Spleen (tissue), 11 donors: ENCODE results near the gene PDK2. TPM values are rescaled to one million over a fixed set of nuclear protein-coding genes. Genes with fewer than 3 reads are reported as not detected.

ENCODE experiments used
- DNase-seq: peaks from one replicate; pipeline ENCODE4 v3.0.0-alpha.2; 2020
- H3K27ac ChIP-seq, 8 donors: fragments of 200-600 bp; sonication (generic) in 7 of 8; 1 replicate in 4 of 8; 2 replicates in 4 of 8; pipeline versions ENCODE4 v1.5.0 to v1.8.0; 2016 to 2021; ENCODE audit warnings: inconsistent platforms in 4 of 8, mild to moderate bottlenecking in 4 of 8, moderate library complexity in 1 of 8
- H3K27me3 ChIP-seq, 7 donors: fragments of 200-600 bp; sonication (generic) in 6 of 7; replicated peaks in 1 of 7; 1 replicate in 4 of 7; 2 replicates in 3 of 7; pipeline versions ENCODE4 v1.5.0 to v1.8.0; 2016 to 2021; ENCODE audit warnings: inconsistent platforms in 3 of 7, mild to moderate bottlenecking in 1 of 7
- H3K36me3 ChIP-seq, 6 donors: fragments of 200-600 bp; sonication (generic) in 5 of 6; 1 replicate in 4 of 6; 2 replicates in 2 of 6; pipeline versions ENCODE4 v1.5.0 to v1.8.0; 2016 to 2021; ENCODE audit warnings: inconsistent platforms in 2 of 6
- H3K4me1 ChIP-seq, 6 donors: fragments of 200-600 bp; sonication (generic) in 5 of 6; 1 replicate in 3 of 6; 2 replicates in 3 of 6; pipeline versions ENCODE4 v1.5.0 to v1.8.0; 2016 to 2021; ENCODE audit warnings: inconsistent platforms in 3 of 6
- H3K4me3 ChIP-seq, 8 donors: fragments of 200-600 bp; sonication (generic) in 7 of 8; 1 replicate in 4 of 8; 2 replicates in 4 of 8; pipeline versions ENCODE4 v1.5.0 to v1.8.0; 2016 to 2021; ENCODE audit warnings: inconsistent platforms in 4 of 8, mild to moderate bottlenecking in 4 of 8, moderate library complexity in 2 of 8
- H3K9me3 ChIP-seq, 8 donors: fragments of 200-600 bp; sonication (generic) in 7 of 8; 1 replicate in 4 of 8; 2 replicates in 4 of 8; pipeline versions ENCODE4 v1.5.0 to v1.8.0; 2016 to 2021; ENCODE audit warnings: inconsistent platforms in 4 of 8
- POLR2A ChIP-seq, 3 donors: fragments of 450-650 bp; IDR thresholded peaks; one replicate each; pipeline ENCODE4 v1.5.1; 2017; ENCODE audit warnings: antibody characterized with exemption in 3 of 3, mild to moderate bottlenecking in 1 of 3
- POLR2AphosphoS5 ChIP-seq, 3 donors: sonication (generic); formaldehyde crosslinking; IDR thresholded peaks; one replicate each; pipeline ENCODE4 v1.5.1; 2017; ENCODE audit warnings: antibody characterized with exemption in 3 of 3
- WGBS, 5 donors: extraction: QIAGEN DNeasy Blood & Tissue Kit in 3 of 5; methylation state at CpG; one replicate each; pipeline versions ENCODE4 v1.1.5 to v1.1.7; 2013 to 2018; 5-methylcytosine and 5-hydroxymethylcytosine counted together
- intact Hi-C: fragments of 100-400 bp; cut with DNase I; formaldehyde crosslinking; loops from one replicate; pipeline ENCODE4 v1.15.0; 2023; ENCODE audit warnings: low total_unique reads
- polyA plus RNA-seq, 3 donors: library from polyadenylated mRNA; stranded (reverse); fragments of 200-250 nt; gene quantifications; one replicate each; pipeline ENCODE4 v1.2.1, GENCODE V29; 2013
- total RNA-seq, 7 donors: library from RNA; depleted of rRNA in 3 of 7; stranded (reverse); fragments of >200 nt in 3 of 7; fragmentation: NEBNext Ultra II Directional in 4 of 7; extraction: Animal tissue kit (Norgen Biotek cat#: 25700) in 4 of 7; gene quantifications; one replicate each; pipeline versions ENCODE4 v1.1.0 to v1.2.1, GENCODE V29; 2016 to 2021
- TF ChIP-seq, protein P1 (sequence below), 11 experiments: fragments of 200-600 bp in 7 of 11; fragments of 450-650 bp in 4 of 11; sonication (generic) in 4 of 11; IDR thresholded peaks in 8 of 11; conservative IDR thresholded peaks in 3 of 11; 1 replicate in 7 of 11; 2 replicates in 4 of 11; pipeline versions ENCODE4 v1.4.0 to v1.8.0; 2016 to 2021; ENCODE audit warnings: antibody characterized with exemption in 11 of 11, inconsistent platforms in 4 of 11, mild to moderate bottlenecking in 1 of 11
- donor health status: healthy with polysubstance abuse.
- donor health status: DM: no; HTN: no; CAD: no; lungs with moderate emphysema.
- donor health status: DM: no; HTN: no; CAD: no.
- donor health status: Bipolar disorder and iron deficiency.
- donor health status: healthy.
- donor health status: DM: no; HTN: no; CAD: no.
- donor health status: DM: yes; HTN: yes; CAD: no.

Gene PDK2
- total and polyA plus RNA-seq, 10 donors, result 8.7 to 41.5 (median 24.3) TPM

DNA sequence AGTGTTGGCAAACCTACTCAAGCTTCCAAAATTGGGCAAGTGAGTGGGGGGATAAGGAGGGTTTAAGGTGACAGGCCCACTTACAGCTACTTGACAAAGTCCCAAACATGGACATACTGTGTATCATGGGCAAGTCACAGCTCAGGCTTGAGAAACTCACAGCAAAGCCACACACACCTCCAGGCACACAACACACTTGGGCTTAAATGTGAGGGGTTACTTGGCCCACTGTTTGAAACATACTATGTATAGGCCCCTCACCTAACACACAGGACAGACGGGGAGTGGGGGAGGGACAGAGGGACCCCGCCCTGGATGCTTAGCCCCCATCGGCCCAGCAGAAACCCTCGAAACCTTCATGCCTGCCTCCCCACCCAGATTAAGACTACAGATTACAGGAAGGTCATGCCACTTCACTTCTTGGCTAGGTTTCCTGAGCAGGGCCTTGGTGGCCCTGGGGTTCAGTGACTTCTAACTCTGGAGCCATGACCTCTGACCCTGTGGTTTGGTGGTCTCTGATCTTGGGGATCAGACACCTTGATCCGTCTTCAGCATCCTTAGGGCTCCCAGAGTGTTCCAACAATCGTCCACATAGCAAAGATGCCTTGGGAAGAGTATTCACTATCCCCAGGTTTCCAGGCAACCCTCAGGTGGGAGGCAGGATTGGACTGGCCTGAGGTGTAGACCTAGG, 37.1 kb downstream of the PDK2 start:
- WGBS, 5 donors, result 67 to 75% (median 74%) methylated on average over 3 to 6 of the region's 6 CpGs
- peaks cover 19 to 68% (median 37%) of the 10 kb centered on the region in 6 donors for H3K4me1 ChIP-seq

DNA sequence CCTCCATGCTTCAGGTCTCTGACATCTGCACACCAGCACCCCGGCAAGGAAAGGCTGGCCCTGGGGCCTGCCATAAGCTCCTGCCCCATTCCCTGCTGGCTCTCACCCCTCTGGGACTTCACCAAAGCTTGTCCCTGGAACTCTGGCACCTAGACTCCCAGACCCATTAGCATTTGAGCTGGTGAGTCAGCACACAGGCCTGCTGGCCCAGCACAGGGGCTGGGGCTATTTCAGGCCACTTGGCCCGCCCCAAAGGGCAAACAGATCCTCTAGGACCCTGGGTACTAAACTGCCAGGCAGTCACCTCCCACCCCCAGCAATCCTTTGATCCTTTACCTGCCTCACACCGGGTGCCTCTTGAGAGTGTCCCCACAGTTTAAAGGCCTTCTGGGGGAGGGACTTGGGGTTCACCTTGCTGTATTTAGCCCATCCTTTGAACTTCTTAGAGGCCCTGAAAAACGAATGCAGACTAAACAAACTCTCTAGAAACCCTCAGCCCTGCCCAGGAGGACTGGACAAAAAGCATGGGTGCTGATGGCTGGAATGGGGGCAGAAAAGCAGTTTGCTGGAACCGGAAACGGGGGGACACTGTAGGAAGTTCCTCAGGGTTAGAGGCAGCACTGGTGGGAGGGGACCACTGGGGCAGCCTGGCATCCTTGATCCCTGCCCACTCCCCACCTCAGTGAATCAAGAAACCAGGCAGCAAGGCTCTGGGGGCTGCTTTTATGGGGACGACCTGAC, 38.0 kb downstream of the PDK2 start:
- 61 to 76% (median 72%) methylated on average over 7 of the region's 7 CpGs for WGBS, 5 donors
- Histone ChIP-seq H3K36me3 (peaks cover 4 to 61% (median 47%) of the 10 kb centered on the region in 6 donors), H3K27me3 (peaks cover 0 to 29% (median 19%) of the 10 kb centered on the region in 7 donors), H3K27ac (peak overlapping the region in 3 of 8 donors; percentile 6 to 45 (median 33)), H3K4me3 (no peak overlapping the region), H3K4me1 (peaks cover 14 to 59% (median 28%) of the 10 kb centered on the region in 6 donors), H3K9me3 (no peaks in the 10 kb centered on the region)
- intact Hi-C loops, result no loop called here
- no peak for TF ChIP-seq POLR2A (IDR thresholded peaks at IDR 0.05)
- TF ChIP-seq POLR2AphosphoS5 (IDR thresholded peaks at IDR 0.05), result peak in 2 of 3 donors; percentile 18 to 63
- DNase-seq, result no peak

More for the DNA sequence above, 37.1 kb downstream of the PDK2 start:
- no peak for DNase-seq
- Histone ChIP-seq H3K36me3 (peaks cover 4 to 52% (median 38%) of the 10 kb centered on the region in 6 donors), H3K27ac (peak overlapping the region in 2 of 8 donors; percentile 33 to 45), H3K9me3 (no peaks in the 10 kb centered on the region), H3K27me3 (peaks cover 0 to 39% (median 22%) of the 10 kb centered on the region in 7 donors), H3K4me3 (no peak overlapping the region)
- TF ChIP-seq POLR2AphosphoS5 (IDR thresholded peaks at IDR 0.05) (peak in 2 of 3 donors; percentile 22 to 50), POLR2A (IDR thresholded peaks at IDR 0.05) (no peak)
- intact Hi-C loops, result no loop called here

DNA sequence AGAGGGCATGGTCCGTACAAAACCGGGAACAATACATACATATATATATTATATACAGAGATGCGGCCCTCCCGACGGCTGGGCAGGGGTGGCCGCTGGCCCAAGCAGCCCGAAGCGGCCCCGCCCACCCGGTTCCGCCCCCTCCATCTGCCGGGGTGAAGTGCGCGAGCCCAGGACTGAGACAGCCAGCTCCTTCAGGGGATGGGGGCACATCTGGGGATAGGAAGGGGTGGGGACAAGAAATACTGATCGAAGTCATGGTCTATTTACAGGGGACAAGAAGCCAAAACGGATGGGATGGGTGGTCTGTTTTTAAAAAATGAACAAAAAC, 38.6 kb downstream of the PDK2 start:
- Histone ChIP-seq H3K4me1 (peaks cover 12 to 57% (median 23%) of the 10 kb centered on the region in 6 donors), H3K27me3 (peaks cover 0 to 24% (median 16%) of the 10 kb centered on the region in 7 donors), H3K27ac (peak overlapping the region in 2 of 8 donors; percentile 6 to 33), H3K4me3 (no peak overlapping the region), H3K36me3 (peaks cover 6 to 67% (median 53%) of the 10 kb centered on the region in 6 donors), H3K9me3 (no peaks in the 10 kb centered on the region)
- peak in 1 of 3 donors; percentile 33 for TF ChIP-seq POLR2AphosphoS5 (IDR thresholded peaks at IDR 0.05)
- no peak for TF ChIP-seq POLR2A (IDR thresholded peaks at IDR 0.05)
- TF ChIP-seq, protein P1, sequence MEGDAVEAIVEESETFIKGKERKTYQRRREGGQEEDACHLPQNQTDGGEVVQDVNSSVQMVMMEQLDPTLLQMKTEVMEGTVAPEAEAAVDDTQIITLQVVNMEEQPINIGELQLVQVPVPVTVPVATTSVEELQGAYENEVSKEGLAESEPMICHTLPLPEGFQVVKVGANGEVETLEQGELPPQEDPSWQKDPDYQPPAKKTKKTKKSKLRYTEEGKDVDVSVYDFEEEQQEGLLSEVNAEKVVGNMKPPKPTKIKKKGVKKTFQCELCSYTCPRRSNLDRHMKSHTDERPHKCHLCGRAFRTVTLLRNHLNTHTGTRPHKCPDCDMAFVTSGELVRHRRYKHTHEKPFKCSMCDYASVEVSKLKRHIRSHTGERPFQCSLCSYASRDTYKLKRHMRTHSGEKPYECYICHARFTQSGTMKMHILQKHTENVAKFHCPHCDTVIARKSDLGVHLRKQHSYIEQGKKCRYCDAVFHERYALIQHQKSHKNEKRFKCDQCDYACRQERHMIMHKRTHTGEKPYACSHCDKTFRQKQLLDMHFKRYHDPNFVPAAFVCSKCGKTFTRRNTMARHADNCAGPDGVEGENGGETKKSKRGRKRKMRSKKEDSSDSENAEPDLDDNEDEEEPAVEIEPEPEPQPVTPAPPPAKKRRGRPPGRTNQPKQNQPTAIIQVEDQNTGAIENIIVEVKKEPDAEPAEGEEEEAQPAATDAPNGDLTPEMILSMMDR (IDR thresholded peaks at IDR 0.05 in 8 of 11, conservative IDR thresholded peaks at IDR 0.05 in 3 of 11), result no peak
- intact Hi-C loops, result no loop called here
- DNase-seq, result no peak
- 50 to 74% (median 60%) methylated on average over 16 of the region's 16 CpGs for WGBS, 5 donors

DNA sequence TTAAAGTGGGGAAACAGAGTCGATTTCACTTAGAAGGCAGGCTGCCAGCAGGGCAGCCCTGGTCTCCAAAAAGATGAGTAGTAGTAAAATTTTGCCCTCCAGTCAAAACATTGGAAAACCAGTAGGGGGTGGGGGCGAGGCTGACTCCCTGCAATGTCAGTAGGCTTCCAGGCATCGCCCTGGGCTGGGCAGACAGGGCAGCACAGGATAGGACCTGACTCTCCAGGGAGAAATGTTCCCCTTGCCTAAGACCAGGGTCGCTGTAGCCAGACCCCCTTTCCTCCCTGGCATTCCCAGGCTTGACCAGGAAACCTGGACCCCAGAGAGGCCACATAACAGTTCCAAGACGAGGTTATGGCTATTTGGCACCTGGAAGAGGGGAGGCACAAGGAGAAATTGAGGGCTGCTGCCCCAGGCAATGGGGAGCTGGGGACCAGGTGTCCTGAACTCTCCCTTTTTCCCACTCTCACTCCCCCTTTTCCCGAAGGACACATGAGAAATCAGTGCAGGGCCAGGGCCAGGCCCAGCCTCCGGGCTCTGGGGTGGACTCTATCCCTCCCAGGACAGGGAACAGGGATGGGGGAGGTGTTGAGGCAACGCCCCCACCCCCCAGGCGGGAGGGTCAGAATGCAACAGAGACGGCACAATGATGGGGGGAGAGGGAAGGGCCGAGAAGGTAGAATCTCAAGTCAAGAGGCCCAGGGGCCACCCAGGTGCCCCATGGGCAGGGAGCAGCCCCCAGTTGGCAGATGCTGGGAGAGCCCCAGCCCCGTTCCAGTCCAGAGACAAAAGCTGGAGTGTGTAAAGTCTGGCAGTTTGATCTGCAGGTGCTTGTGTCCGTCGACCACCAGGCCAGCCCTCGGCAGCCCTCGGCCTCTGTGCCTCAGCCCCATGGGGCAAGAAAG, 39.3 kb downstream of the PDK2 start:
- Histone ChIP-seq H3K4me1 (peaks cover 5 to 57% (median 19%) of the 10 kb centered on the region in 6 donors), H3K4me3 (no peak overlapping the region), H3K27ac (no peak overlapping the region), H3K27me3 (peaks cover 0 to 16% (median 8%) of the 10 kb centered on the region in 7 donors), H3K36me3 (peaks cover 6 to 74% (median 60%) of the 10 kb centered on the region in 6 donors), H3K9me3 (no peaks in the 10 kb centered on the region)
- intact Hi-C loops, result no loop called here
- TF ChIP-seq, protein P1 (IDR thresholded peaks at IDR 0.05 in 8 of 11, conservative IDR thresholded peaks at IDR 0.05 in 3 of 11), result no peak
- TF ChIP-seq POLR2AphosphoS5 (IDR thresholded peaks at IDR 0.05), result peak; percentile 31 to 71 (median 38)
- DNase-seq, result no peak
- WGBS, 5 donors, result 79 to 86% (median 83%) methylated on average over 12 to 16 of the region's 16 CpGs
